Measurements from ENCODE around the gene DHDDS.

DNA sequence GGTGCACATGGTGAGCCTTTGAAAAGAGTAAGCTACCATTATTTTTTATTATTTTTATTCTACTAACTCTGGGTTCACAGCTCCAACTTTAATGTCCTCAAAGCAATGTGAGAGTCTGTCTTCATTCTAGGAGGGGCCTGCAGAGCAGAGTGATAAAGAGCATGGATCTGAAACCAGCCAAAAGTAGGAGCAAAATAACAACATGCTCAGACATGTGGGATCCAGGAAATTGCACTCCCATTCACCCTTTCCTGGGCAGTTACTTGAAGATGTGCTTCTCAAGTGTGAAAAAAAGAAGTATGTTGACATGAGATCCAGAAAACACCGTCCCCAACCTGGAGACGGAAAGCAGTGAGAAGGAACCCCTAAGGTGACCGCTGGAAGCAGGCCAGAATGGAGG is 30.2 kb upstream of the DHDDS start:
- TF ChIP-seq CTCF (IDR thresholded peaks at IDR 0.05; ENCODE audit: low read length): no peak
- no peak for TF ChIP-seq EZH2phosphoT487 (IDR thresholded peaks at IDR 0.05; ENCODE audit: low read length)

Measured in MM.1S (cell line).